K562 (cell line): ENCODE measurements around the gene SLC9A3. TPM values are rescaled to one million over a fixed set of nuclear protein-coding genes. Genes with fewer than 3 reads are reported as not detected.

Source experiments
- ATAC-seq: fragments of 200-7000 bp; cut with Tn5 transposase; 3 replicates; pipeline ENCODE4 v1.9.1; 2020; ENCODE audit warnings: moderate library complexity
- BruUV-seq: library from RNA; stranded (reverse); fragments of 400-500 nt; replicated peaks from 2 replicates; lab custom pipeline; 2021; lab: Mats Ljungman, UMichigan
- CTCF ChIA-PET: fragments of 300-600 bp; formaldehyde crosslinking; extraction: SDS; loops from one replicate; lab custom pipeline; 2021; ENCODE audit warnings: low intra/inter-chr PET ratio; lab: Yijun Ruan, JAX
- POLR2A ChIA-PET: fragments of 300-600, 350-650 bp; sonication (Branson Sonifier 250); formaldehyde crosslinking; extraction: SDS; loops from one replicate; lab custom pipeline; 2021; ENCODE audit warnings: antibody characterized with exemption, inconsistent platforms; lab: Yijun Ruan, JAX
- DNase-seq, 4 experiments: peaks; one replicate each; pipeline versions ENCODE4 v3.0.0 to v3.0.0-alpha.2; 2011 to 2018; ENCODE audit warnings: low spot score in 3 of 4, mixed read lengths in 3 of 4; ENCODE audit errors: extremely low read depth in 1 of 4
- FAIRE-seq: peaks from 2 replicates; lab custom pipeline; 2011; peaks lifted over from hg19 to GRCh38; lab: Jason Lieb, UNC
- H2AFZ ChIP-seq: 2 replicates; pipeline ENCODE4 v1.6.0; 2011; ENCODE audit warnings: low read depth, low read length, control low read depth, inconsistent platforms
- H3K27ac ChIP-seq: fragments of 200-600 bp; 3 replicates; pipeline ENCODE4 v1.8.0; 2011; ENCODE audit warnings: low read depth, mild to moderate bottlenecking, control low read depth, inconsistent platforms, low read length, moderate library complexity, mixed read lengths; ENCODE audit errors: extremely low read depth
- H3K27me3 ChIP-seq, 2 experiments: fragments of 300-600 bp in 1 of 2; 2 replicates in 1 of 2; 3 replicates in 1 of 2; pipeline versions ENCODE4 v1.6.0 to v1.8.0; 2011; ENCODE audit warnings: inconsistent platforms in 2 of 2, low read length in 2 of 2, mild to moderate bottlenecking in 1 of 2, mixed read lengths in 1 of 2, moderate library complexity in 1 of 2; ENCODE audit not compliant: control insufficient read depth in 2 of 2, insufficient read depth in 2 of 2
- H3K36me3 ChIP-seq: fragments of 300-600 bp; 3 replicates; pipeline ENCODE4 v1.8.0; 2011; ENCODE audit warnings: mild to moderate bottlenecking, low read length, inconsistent platforms; ENCODE audit not compliant: control insufficient read depth, insufficient read depth
- H3K4me1 ChIP-seq, 2 experiments: fragments of 200-600 bp in 1 of 2; replicated peaks in 1 of 2; 2 replicates in 1 of 2; 3 replicates in 1 of 2; pipeline versions ENCODE4 v1.5.1 to v1.8.0; 2011; ENCODE audit warnings: inconsistent platforms in 2 of 2, low read length in 2 of 2, mild to moderate bottlenecking in 1 of 2, mixed read lengths in 1 of 2, moderate library complexity in 1 of 2; ENCODE audit not compliant: control insufficient read depth in 2 of 2, insufficient read depth in 2 of 2
- H3K4me2 ChIP-seq: 2 replicates; pipeline ENCODE4 v1.6.1; 2011; ENCODE audit warnings: low read length, control low read depth, inconsistent platforms, mixed read lengths; ENCODE audit not compliant: insufficient read depth
- H3K4me3 ChIP-seq: fragments of 200-600 bp; sonication (generic), shearing (Covaris generic); 2 replicates; pipeline ENCODE4 v1.5.1; 2016; ENCODE audit warnings: control low read depth, inconsistent platforms
- H3K79me2 ChIP-seq: fragments of 200-600 bp; 3 replicates; pipeline ENCODE4 v1.8.0; 2011; ENCODE audit warnings: low read length, inconsistent platforms; ENCODE audit not compliant: control insufficient read depth, insufficient read depth
- H3K9ac ChIP-seq, 2 experiments: 2 replicates each; pipeline versions ENCODE4 v1.6.0 to v1.6.1; 2011; ENCODE audit warnings: low read depth in 2 of 2, low read length in 2 of 2, control low read depth in 1 of 2, inconsistent platforms in 1 of 2, mild to moderate bottlenecking in 1 of 2, mixed read lengths in 1 of 2; ENCODE audit not compliant: insufficient read depth in 1 of 2
- H3K9me1 ChIP-seq: one replicate; pipeline ENCODE4 v1.6.0; 2011; ENCODE audit warnings: inconsistent platforms, mild to moderate bottlenecking, low read length, moderate library complexity; ENCODE audit not compliant: control insufficient read depth, insufficient read depth
- H3K9me3 ChIP-seq: replicated peaks from 2 replicates; pipeline ENCODE4 v1.5.1; 2011; ENCODE audit warnings: low read depth, low read length, inconsistent platforms; ENCODE audit not compliant: control insufficient read depth, insufficient read depth
- H4K20me1 ChIP-seq: replicated peaks from 2 replicates; pipeline ENCODE4 v1.6.1; 2011; ENCODE audit warnings: low read length, inconsistent platforms, mixed read lengths; ENCODE audit not compliant: control insufficient read depth, insufficient read depth
- ARID4B ChIP-seq: sonication (generic); formaldehyde crosslinking; IDR thresholded peaks from 2 replicates; pipeline ENCODE4 v1.8.0; 2022; ENCODE audit warnings: mild to moderate bottlenecking, missing genetic modification reagents
- BRCA1 ChIP-seq, 2 experiments: fragments of 450-650 bp in 1 of 2; sonication (generic) in 1 of 2; formaldehyde crosslinking in 1 of 2; IDR thresholded peaks; 2 replicates each; pipeline versions ENCODE4 v1.5.0 to v1.6.1; 2017 to 2020; ENCODE audit warnings: mild to moderate bottlenecking in 1 of 2, missing genetic modification reagents in 1 of 2
- FOXA1 ChIP-seq: fragments of 450-650 bp; IDR thresholded peaks from 2 replicates; pipeline ENCODE4 v1.6.1; 2016; ENCODE audit warnings: mild to moderate bottlenecking, borderline replicate concordance
- HMG20B ChIP-seq: fragments of 250-450 bp; sonication (Bioruptor Pico); IDR thresholded peaks from 2 replicates; pipeline ENCODE4 v1.5.0; 2021; ENCODE audit warnings: mild to moderate bottlenecking
- HNRNPL ChIP-seq: fragments of 200-400 bp; formaldehyde crosslinking; IDR thresholded peaks from 2 replicates; pipeline ENCODE4 v1.6.1; 2017; ENCODE audit warnings: low read depth, mild to moderate bottlenecking, low read length
- MAFK ChIP-seq: IDR thresholded peaks from 2 replicates; pipeline ENCODE4 v1.6.1; 2011; ENCODE audit warnings: low read length, improper control_type of control experiment
- MEIS2 ChIP-seq: fragments of 450-650 bp; IDR thresholded peaks from 2 replicates; pipeline ENCODE4 v1.6.1; 2014; ENCODE audit warnings: mild to moderate bottlenecking; ENCODE audit not compliant: partially characterized antibody
- PHB2 ChIP-seq: fragments of 450-650 bp; IDR thresholded peaks from 2 replicates; pipeline ENCODE4 v1.6.1; 2017; ENCODE audit warnings: low read depth
- SRSF1 ChIP-seq: fragments of 200-400 bp; formaldehyde crosslinking; IDR thresholded peaks from 2 replicates; pipeline ENCODE4 v1.6.1; 2017; ENCODE audit warnings: mild to moderate bottlenecking, low read depth, low read length, moderate library complexity
- WGBS: fragments of 100-300 bp; shearing (Covaris generic); methylation state at CpG from one replicate; pipeline ENCODE4 v1.1.6; 2016; ENCODE audit warnings: low coverage, mixed read lengths; ENCODE audit not compliant: insufficient coverage; ENCODE audit errors: missing lambda C conversion rate; 5-methylcytosine and 5-hydroxymethylcytosine counted together
- in situ Hi-C: fragments of 300-500 bp; cut with MboI; formaldehyde crosslinking; loops from 4 replicates; pipeline ENCODE4 v1.15.0; 2018; ENCODE audit warnings: inconsistent platforms, mixed read lengths
- intact Hi-C: fragments of 100-400 bp; cut with micrococcal nuclease; formaldehyde crosslinking; loops from 2 replicates; pipeline ENCODE4 v1.14.2; 2022
- polyA plus RNA-seq, 8 experiments: library from polyadenylated mRNA; depleted of rRNA in 4 of 8; stranded (reverse) in 5 of 8; unstranded in 3 of 8; fragments of >200 nt; fragmentation: Nextera tagmentation in 2 of 8; fragmentation: Illumina TruSeq in 1 of 8; extraction: Ambion mirVana in 2 of 8; extraction: Trizol in 1 of 8; gene quantifications; 2 replicates each; pipeline versions ENCODE4 v1.2.1 to v1.2.3, GENCODE V29; 2011 to 2014; ENCODE audit warnings: inconsistent platforms in 1 of 8, missing spikeins in 1 of 8
- total RNA-seq, 7 experiments: library from RNA; depleted of rRNA in 6 of 7; stranded (reverse); fragments of >200 nt in 6 of 7; fragmentation: Illumina TruSeq in 2 of 7; extraction: Trizol in 2 of 7; gene quantifications; 2 replicates each; pipeline versions ENCODE4 v1.2.1 to v1.2.3, GENCODE V29; 2011 to 2021; ENCODE audit warnings: low replicate concordance in 1 of 7

SLC9A3 gene
- total and polyA plus RNA-seq, 9 of the 15 experiments (the other 6 are each of a cell fraction or from before 2014, with no cell fraction given) = 1.5 to 5.8 (median 3.7) TPM; not detected in 2

GRCh38 chr5:494667-495255 is 29.5 kb downstream of the SLC9A3 start:
- TF ChIP-seq HNRNPL (no peak), SRSF1 (no peak), BRCA1 (IDR thresholded peaks at IDR 0.05) (no peak), BRCA1 (CRISPR knock-in tag; IDR thresholded peaks at IDR 0.05) (no peak)
- ChIA-PET POLR2A (interaction anchor here (0.6 kb wide), 2 partner anchors 11 to 92 kb away, joined by 3 read pairs; no protein-coding TSS in a partner anchor), CTCF (no interaction called here)
- no peaks in the 10 kb centered on the region for H3K9me3 ChIP-seq
- H3K4me3 ChIP-seq = no peak overlapping the region
- H3K79me2 ChIP-seq = no peaks in the 10 kb centered on the region
- no peak overlapping the region for H3K4me2 ChIP-seq
- H3K9ac ChIP-seq = no peak overlapping the region
- no TSS peak for BruUV-seq
- no peak overlapping the region for H3K27ac ChIP-seq
- peaks cover 14% of the 10 kb centered on the region for H4K20me1 ChIP-seq
- H3K27me3 ChIP-seq = peaks cover 68 to 87% of the 10 kb centered on the region in 2 experiments
- peaks cover 0 to 56% of the 10 kb centered on the region in 2 experiments; a peak in 3 of 5 replicates for H3K4me1 ChIP-seq
- no peak for DNase-seq
- WGBS = 4% methylated on average over 28 of the region's 38 CpGs
- no peak for FAIRE-seq
- peaks cover 3% of the 10 kb centered on the region for H3K9me1 ChIP-seq
- intact Hi-C loops (no loop called here), in situ Hi-C loops (no loop called here)
- no peak for ATAC-seq
- no peak overlapping the region for H2AFZ ChIP-seq
- H3K36me3 ChIP-seq = no peaks in the 10 kb centered on the region

- Histone ChIP-seq H3K79me2 (no peaks in the 10 kb centered on the region), H3K9me3 (no peaks in the 10 kb centered on the region), H3K9me1 (no peaks in the 10 kb centered on the region), H3K4me2 (no peak overlapping the region), H4K20me1 (peaks cover 9% of the 10 kb centered on the region; the same call in 1 of the 2 replicates), H3K27me3 (peaks cover 58 to 86% of the 10 kb centered on the region in 2 experiments), H3K9ac (peak overlapping the region in 1 of 2 experiments; percentile 5; a peak in 1 of 4 replicates), H3K27ac (no peak overlapping the region), H3K36me3 (no peaks in the 10 kb centered on the region), H3K4me1 (peaks cover 0 to 65% of the 10 kb centered on the region in 2 experiments; a peak in 3 of 5 replicates), H3K4me3 (no peak overlapping the region), H2AFZ (no peak overlapping the region)
- ATAC-seq (peak; percentile 17), FAIRE-seq (no peak), DNase-seq (no peak)
- intact Hi-C loops (no loop called here), in situ Hi-C loops (no loop called here)
- TF ChIP-seq FOXA1 = no peak
- TF ChIP-seq HMG20B (CRISPR knock-in tag) = no peak
- no peak for TF ChIP-seq MEIS2
- no peak for TF ChIP-seq PHB2
- TF ChIP-seq ARID4B (CRISPR knock-in tag) = no peak
- TF ChIP-seq MAFK = no peak
- ChIA-PET POLR2A (interaction anchor here (0.6 to 1.4 kb wide), 4 partner anchors 10 to 158 kb away, joined by 3 to 4 read pairs (median 3); no protein-coding TSS in a partner anchor), CTCF (no interaction called here)
- no TSS peak for BruUV-seq
- 3% methylated on average over 12 of the region's 13 CpGs for WGBS
Measured at GRCh38 chr5:493758-494157, 30.5 kb downstream of the SLC9A3 start.
